CD4-positive, alpha-beta T cell treated with Interleukin-21 for 1 hour (primary cell): ENCODE results near the gene POU3F3.

Experiments
- DNase-seq: peaks from one replicate; pipeline ENCODE4 v3.0.0-alpha.2; 2020

The POU3F3 gene

GRCh38 chr2:104853534-104854497, at the start of gene POU3F3:
Gene POU3F3, plus strand, starts transcription at chr2:104854115. Its CDS starts 1,396 bp downstream, at chr2:104855511.
- peak; percentile 39 for DNase-seq

GRCh38 chr2:104804148-104804890, 49.6 kb upstream of the POU3F3 start:
- no peak for DNase-seq

DNA sequence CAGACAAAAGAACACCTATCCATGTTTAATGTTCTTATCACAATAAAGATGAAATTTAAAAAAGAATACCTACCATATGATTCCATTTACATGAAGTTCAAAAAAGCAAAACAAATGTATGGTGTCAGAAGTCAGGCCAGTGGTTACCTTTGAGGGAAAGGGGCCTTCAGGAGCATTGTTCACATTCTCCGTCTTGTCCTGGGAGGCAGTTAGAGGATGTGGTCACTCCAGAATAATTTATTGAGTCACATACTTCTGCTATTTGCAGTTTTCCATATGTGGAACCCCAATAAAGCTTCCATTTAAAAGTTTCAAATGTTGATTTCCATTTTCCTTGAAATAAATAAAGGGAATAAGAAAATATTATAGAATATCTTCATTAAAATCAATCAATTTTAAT, 41.6 kb upstream of the POU3F3 start:
- no peak for DNase-seq

GRCh38 chr2:104816143-104816542, 37.8 kb upstream of the POU3F3 start:
- no peak for DNase-seq

DNA sequence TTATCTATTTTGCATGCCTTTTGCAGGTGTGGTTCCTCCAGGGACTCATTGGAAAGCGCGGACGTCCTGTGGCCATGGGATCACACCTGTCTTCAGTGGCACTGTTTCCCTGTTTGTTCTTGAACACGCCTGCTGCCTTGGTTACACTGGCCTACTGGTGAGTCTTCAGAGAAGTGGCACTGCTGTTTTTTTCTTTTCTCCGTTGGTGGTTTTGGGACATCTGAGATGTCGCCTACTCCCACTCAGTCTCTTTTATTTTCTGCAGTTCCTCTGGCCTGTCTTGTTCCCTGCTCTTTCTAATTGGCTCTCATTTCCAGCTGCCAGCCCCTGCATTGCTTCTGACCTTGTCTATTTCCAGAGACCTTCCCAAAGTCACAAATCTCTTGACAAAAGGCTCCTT, 35.7 kb upstream of the POU3F3 start:
- DNase-seq, result no peak

- no peak for DNase-seq
Measured at GRCh38 chr2:104820126-104820525, 33.8 kb upstream of the POU3F3 start.

- DNase-seq, result no peak
Measured at GRCh38 chr2:104825124-104825865, 28.6 kb upstream of the POU3F3 start.

- no peak for DNase-seq
Measured at GRCh38 chr2:104826016-104826415, 27.9 kb upstream of the POU3F3 start.

DNA sequence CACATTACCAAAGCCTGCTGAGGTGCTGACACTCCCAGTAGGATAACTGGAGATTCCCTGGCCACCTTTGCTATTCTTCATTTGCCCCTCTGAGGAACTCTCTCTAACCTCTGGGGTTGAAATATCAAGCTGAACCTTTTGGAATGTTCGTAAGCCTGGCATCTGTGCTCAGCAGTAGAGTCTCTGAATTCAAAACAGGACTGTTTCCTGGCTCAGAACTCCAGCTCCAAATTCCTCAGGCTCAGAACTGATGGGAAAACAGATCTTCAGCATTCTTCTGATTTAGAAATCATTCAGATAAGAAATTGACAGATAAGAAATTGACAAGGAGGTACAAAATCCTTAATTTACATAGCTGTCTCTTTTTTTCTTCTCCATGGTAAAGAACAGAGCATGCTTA, 22.2 kb upstream of the POU3F3 start:
- DNase-seq, result no peak

DNA sequence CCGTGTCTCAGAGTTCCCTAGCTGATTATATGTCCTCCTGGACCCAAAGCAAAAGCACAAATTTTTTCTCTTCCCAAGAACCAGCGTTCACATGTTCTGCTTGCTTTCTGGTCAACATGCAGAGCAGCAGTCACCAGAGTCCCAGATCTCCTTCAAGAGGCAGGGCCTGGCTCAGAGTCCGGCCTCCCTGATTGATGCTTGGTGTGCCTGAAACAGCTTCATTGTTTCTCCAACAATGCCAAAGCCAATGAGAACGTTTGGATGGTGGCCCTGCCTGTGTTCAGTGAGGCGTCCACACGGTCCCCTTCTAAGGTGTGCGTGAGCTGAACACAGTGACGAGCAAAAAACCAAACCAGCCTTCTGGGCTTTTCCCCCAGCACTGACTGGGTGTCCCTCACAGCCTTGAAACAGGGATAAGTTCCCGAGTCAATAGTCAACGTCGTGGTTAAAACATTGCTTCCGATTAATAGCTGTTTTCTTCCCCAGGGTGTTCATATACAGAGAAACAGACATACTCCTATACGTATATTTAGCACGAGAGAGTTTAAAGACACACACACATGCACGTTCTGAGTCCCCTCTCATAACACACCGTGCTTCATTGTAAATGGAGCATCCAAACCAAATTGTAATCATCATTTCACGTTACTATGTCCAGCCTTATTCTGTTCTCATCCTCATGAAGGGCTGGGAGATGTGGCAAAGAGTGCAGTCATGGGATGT, 19.3 kb upstream of the POU3F3 start:
- DNase-seq, result no peak

DNA sequence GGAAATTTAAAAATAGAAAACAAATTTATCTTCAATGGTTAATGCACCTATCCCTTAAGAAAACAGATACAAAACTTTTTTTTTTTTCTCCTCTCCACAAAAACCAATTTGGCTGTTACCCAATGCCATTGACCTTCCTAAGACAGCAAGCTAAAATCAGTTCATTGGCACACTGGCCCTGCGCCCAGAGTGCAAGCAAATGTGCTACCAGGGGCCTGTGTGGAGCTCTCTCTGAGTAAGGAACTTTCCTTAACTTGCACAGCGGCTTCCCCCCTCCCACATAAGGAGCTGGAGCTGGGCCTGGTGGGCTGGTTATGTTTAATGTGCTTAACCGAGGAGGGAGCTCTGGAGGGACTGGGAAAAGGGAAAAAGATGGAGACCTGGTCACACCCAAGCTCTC, 17.6 kb upstream of the POU3F3 start:
- DNase-seq, result no peak

- no peak for DNase-seq
Measured at GRCh38 chr2:104836841-104837240, 17.1 kb upstream of the POU3F3 start.

- no peak for DNase-seq
Measured at GRCh38 chr2:104840156-104840555, 13.8 kb upstream of the POU3F3 start.

DNA sequence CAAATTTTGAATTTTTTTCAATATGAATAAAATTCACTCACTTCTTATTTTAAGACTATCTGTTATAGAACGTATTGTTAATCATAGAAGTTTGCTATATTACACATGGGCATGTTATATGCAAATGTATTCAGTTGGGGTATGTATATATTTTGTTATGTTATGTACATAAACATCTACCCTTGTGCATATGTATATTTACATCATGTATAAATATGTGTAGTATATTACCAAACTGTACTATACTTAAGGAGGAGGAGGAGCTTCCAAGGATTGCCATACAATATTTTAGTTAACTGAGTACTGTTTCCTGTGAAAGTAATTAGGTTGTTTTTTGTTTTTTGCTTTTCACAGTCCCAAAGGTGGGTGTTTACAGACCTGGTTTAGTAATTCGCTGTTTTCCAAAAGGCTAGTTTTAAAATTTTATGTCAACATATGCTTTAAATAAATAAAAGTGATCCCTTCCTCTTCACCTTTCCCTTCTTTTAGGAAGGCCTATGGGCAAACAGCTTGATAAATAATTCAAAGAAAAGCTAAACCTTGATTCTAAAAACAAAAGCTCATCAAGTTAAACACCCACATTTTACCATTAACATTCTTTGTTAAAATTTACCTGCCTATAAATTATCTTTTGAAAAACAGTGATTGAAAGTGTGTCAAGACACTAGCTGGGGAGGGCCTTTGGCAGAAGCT, 12.9 kb upstream of the POU3F3 start:
- no peak for DNase-seq

GRCh38 chr2:104841744-104842143, 12.2 kb upstream of the POU3F3 start:
- no peak for DNase-seq

- no peak for DNase-seq
Measured at GRCh38 chr2:104844807-104845551, 8.9 kb upstream of the POU3F3 start.

DNA sequence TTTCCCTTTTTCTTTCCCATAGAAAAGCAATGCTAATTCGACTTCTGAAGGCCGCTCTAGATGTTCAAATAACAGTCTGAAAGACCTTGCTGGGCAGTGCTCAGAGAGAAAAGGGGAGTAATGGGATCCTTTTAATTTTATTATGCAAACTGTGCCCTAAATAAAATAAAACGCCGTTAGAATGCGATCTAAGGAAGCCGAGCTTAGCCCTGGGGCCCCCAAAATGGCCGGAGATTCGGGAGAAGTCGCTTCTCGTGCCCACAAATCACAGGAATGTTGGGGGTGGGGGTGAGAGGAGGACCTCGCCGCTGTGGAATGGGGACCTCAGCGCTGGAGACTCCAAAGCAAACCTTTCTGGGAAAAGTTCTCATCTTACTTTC, 8.4 kb upstream of the POU3F3 start:
- DNase-seq, result no peak

DNA sequence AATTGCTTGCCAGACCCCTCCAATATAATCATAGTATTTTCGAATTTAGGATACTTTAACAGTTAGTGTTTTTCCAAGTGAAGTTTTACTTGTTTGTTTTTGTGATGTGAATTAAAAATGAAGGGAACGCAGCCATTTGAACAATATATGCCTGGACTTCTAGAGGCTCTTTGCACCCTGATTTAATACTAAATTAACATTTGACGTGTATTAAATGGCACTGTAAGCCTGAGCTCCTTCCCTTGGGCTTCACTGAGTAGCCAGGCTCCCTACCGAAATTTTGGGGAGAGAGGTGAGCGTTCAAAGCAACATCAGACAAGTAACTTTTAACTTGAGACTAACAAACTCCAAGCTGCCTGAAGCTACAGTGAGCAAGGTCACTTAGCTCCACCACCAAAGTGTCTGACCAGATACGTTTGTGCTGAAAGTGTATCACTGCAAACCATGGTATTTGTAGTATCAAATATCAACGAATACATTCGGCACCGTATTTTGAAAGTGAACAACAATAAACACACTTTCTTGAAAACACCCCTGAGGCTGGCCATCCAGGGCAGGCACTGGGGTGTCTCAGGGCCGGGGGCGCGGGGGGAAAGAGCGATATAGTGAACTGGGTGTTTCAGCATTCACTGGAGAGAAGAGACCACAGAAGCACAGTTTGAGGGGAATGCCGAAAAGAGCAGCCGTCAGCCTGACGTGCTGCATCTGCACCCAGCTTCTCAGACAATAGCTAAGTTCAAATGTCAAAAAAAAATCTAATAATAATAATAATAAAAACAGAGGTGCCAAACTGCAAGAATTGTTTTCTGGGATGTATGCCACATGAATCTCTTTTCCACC, 7.7 kb upstream of the POU3F3 start:
- no peak for DNase-seq

GRCh38 chr2:104846786-104847585, 6.9 kb upstream of the POU3F3 start:
- no peak for DNase-seq
